WTC11 (cell line): ENCODE data around the gene SAXO2. TPM values are rescaled to one million over a fixed set of nuclear protein-coding genes. Genes with fewer than 3 reads are reported as not detected.

Source experiments
- ATAC-seq: fragments of 200-7000 bp; cut with Tn5 transposase; 2 replicates; pipeline ENCODE4 v1.10.0; 2021; ENCODE audit warnings: mild to moderate bottlenecking, moderate library complexity
- CTCF ChIA-PET: fragments of 300-600 bp; sonication (Branson Sonifier 250); formaldehyde crosslinking; loops from one replicate; lab custom pipeline; 2021; ENCODE audit warnings: antibody characterized with exemption; lab: Charles Lee
- POLR2A ChIA-PET: fragments of 350-600 bp; sonication (Branson Sonifier 250); formaldehyde crosslinking; loops from one replicate; lab custom pipeline; 2021; ENCODE audit warnings: antibody characterized with exemption; lab: Charles Lee
- DNase-seq: peaks from one replicate; pipeline ENCODE4 v3.0.0; 2021; ENCODE audit warnings: low spot score
- H3K27ac Mint-ChIP-seq: 2 replicates; pipeline ENCODE4 v1.8.0; 2021; ENCODE audit warnings: mixed read lengths
- H3K27me3 Mint-ChIP-seq: 2 replicates; pipeline ENCODE4 v1.8.0; 2021; ENCODE audit warnings: low read depth, mild to moderate bottlenecking, moderate library complexity, mixed read lengths
- H3K36me3 Mint-ChIP-seq: 2 replicates; pipeline ENCODE4 v1.8.0; 2021; ENCODE audit warnings: mixed read lengths
- H3K4me1 Mint-ChIP-seq: 2 replicates; pipeline ENCODE4 v1.8.0; 2022; ENCODE audit warnings: mixed read lengths
- H3K4me3 Mint-ChIP-seq: 2 replicates; pipeline ENCODE4 v1.8.0; 2021; ENCODE audit warnings: mild to moderate bottlenecking, moderate library complexity, mixed read lengths
- H3K9me3 Mint-ChIP-seq: 2 replicates; pipeline ENCODE4 v1.8.0; 2021; ENCODE audit warnings: mixed read lengths
- CDX4 ChIP-seq: fragments of 250-450 bp; sonication (Bioruptor Pico); IDR thresholded peaks from 2 replicates; pipeline ENCODE4 v1.9.0; 2021; ENCODE audit warnings: moderate library complexity, mild to moderate bottlenecking, inconsistent platforms, borderline replicate concordance
- EMX1 ChIP-seq: fragments of 250-450 bp; sonication (Bioruptor Pico); IDR thresholded peaks from 2 replicates; pipeline ENCODE4 v1.8.0; 2021; ENCODE audit warnings: mild to moderate bottlenecking
- FOXK1 ChIP-seq: sonication (generic); formaldehyde crosslinking; IDR thresholded peaks from 2 replicates; pipeline ENCODE4 v1.8.0; 2022; ENCODE audit warnings: mild to moderate bottlenecking, moderate library complexity, missing genetic modification reagents
- FOXP1 ChIP-seq: sonication (generic); formaldehyde crosslinking; IDR thresholded peaks from 2 replicates; pipeline ENCODE4 v1.8.0; 2022; ENCODE audit warnings: missing genetic modification reagents, mild to moderate bottlenecking, moderate library complexity, borderline replicate concordance
- KAT7 ChIP-seq: sonication (generic); formaldehyde crosslinking; IDR thresholded peaks from 2 replicates; pipeline ENCODE4 v1.8.1; 2023; ENCODE audit warnings: missing genetic modification reagents, mild to moderate bottlenecking, borderline replicate concordance
- MXD4 ChIP-seq: fragments of 250-450 bp; sonication (Bioruptor Pico); IDR thresholded peaks from 2 replicates; pipeline ENCODE4 v1.8.0; 2021; ENCODE audit warnings: mild to moderate bottlenecking, moderate library complexity, borderline replicate concordance
- NFE2L1 ChIP-seq: sonication (generic); formaldehyde crosslinking; IDR thresholded peaks from 2 replicates; pipeline ENCODE4 v1.8.1; 2023; ENCODE audit warnings: missing genetic modification reagents
- NR1H2 ChIP-seq: sonication (generic); formaldehyde crosslinking; IDR thresholded peaks from 2 replicates; pipeline ENCODE4 v1.9.0; 2021; ENCODE audit warnings: mild to moderate bottlenecking, moderate library complexity, missing genetic modification reagents
- RELA ChIP-seq: sonication (generic); formaldehyde crosslinking; IDR thresholded peaks from 2 replicates; pipeline ENCODE4 v1.8.1; 2022; ENCODE audit warnings: missing genetic modification reagents, mild to moderate bottlenecking, borderline replicate concordance
- TEAD4 ChIP-seq: sonication (generic); formaldehyde crosslinking; IDR thresholded peaks from 2 replicates; pipeline ENCODE4 v1.8.0; 2022; ENCODE audit warnings: mild to moderate bottlenecking, missing genetic modification reagents
- ZNF219 ChIP-seq: sonication (generic); formaldehyde crosslinking; IDR thresholded peaks from 2 replicates; pipeline ENCODE4 v1.8.0; 2023; ENCODE audit warnings: missing genetic modification reagents, mild to moderate bottlenecking, borderline replicate concordance
- total RNA-seq: library from RNA; stranded (reverse); gene quantifications from 3 replicates; pipeline ENCODE4 v1.2.3, GENCODE V29; 2021
- TF ChIP-seq, protein P1 (sequence below): sonication (generic); formaldehyde crosslinking; IDR thresholded peaks from 2 replicates; pipeline ENCODE4 v1.8.0; 2023; ENCODE audit warnings: mild to moderate bottlenecking, missing genetic modification reagents
- TF ChIP-seq, protein P2 (sequence below): sonication (generic); formaldehyde crosslinking; IDR thresholded peaks from 2 replicates; pipeline ENCODE4 v1.8.1; 2022; ENCODE audit warnings: low read depth, missing genetic modification reagents, borderline replicate concordance
- TF ChIP-seq, protein P3 (sequence below): sonication (generic); formaldehyde crosslinking; IDR thresholded peaks from 2 replicates; pipeline ENCODE4 v1.8.0; 2022; ENCODE audit warnings: mild to moderate bottlenecking, missing genetic modification reagents
- TF ChIP-seq, protein P4 (sequence below): sonication (generic); formaldehyde crosslinking; IDR thresholded peaks from 2 replicates; pipeline ENCODE4 v1.8.0; 2022; ENCODE audit warnings: mild to moderate bottlenecking, missing genetic modification reagents
- TF ChIP-seq, protein P5 (sequence below): sonication (generic); formaldehyde crosslinking; IDR thresholded peaks from 2 replicates; pipeline ENCODE4 v1.8.1; 2022; ENCODE audit warnings: mild to moderate bottlenecking, missing genetic modification reagents, moderate library complexity, borderline replicate concordance

SAXO2 gene
- total RNA-seq, 1 experiment from 2014 or later = 2.7 TPM

- Mint-ChIP-seq H3K9me3 (no peaks in the 10 kb centered on the region), H3K36me3 (no peaks in the 10 kb centered on the region), H3K4me1 (no peaks in the 10 kb centered on the region), H3K27me3 (no peaks in the 10 kb centered on the region), H3K4me3 (no peak overlapping the region), H3K27ac (no peak overlapping the region)
- no peak for ATAC-seq
- CTCF ChIA-PET = no interaction called here
- POLR2A ChIA-PET = no interaction called here
- TF ChIP-seq NR1H2 (CRISPR knock-in tag) (no peak), CDX4 (CRISPR knock-in tag) (no peak)
- TF ChIP-seq, protein P1, sequence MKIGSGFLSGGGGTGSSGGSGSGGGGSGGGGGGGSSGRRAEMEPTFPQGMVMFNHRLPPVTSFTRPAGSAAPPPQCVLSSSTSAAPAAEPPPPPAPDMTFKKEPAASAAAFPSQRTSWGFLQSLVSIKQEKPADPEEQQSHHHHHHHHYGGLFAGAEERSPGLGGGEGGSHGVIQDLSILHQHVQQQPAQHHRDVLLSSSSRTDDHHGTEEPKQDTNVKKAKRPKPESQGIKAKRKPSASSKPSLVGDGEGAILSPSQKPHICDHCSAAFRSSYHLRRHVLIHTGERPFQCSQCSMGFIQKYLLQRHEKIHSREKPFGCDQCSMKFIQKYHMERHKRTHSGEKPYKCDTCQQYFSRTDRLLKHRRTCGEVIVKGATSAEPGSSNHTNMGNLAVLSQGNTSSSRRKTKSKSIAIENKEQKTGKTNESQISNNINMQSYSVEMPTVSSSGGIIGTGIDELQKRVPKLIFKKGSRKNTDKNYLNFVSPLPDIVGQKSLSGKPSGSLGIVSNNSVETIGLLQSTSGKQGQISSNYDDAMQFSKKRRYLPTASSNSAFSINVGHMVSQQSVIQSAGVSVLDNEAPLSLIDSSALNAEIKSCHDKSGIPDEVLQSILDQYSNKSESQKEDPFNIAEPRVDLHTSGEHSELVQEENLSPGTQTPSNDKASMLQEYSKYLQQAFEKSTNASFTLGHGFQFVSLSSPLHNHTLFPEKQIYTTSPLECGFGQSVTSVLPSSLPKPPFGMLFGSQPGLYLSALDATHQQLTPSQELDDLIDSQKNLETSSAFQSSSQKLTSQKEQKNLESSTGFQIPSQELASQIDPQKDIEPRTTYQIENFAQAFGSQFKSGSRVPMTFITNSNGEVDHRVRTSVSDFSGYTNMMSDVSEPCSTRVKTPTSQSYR (CRISPR knock-in tag) = no peak
- TF ChIP-seq, protein P2, sequence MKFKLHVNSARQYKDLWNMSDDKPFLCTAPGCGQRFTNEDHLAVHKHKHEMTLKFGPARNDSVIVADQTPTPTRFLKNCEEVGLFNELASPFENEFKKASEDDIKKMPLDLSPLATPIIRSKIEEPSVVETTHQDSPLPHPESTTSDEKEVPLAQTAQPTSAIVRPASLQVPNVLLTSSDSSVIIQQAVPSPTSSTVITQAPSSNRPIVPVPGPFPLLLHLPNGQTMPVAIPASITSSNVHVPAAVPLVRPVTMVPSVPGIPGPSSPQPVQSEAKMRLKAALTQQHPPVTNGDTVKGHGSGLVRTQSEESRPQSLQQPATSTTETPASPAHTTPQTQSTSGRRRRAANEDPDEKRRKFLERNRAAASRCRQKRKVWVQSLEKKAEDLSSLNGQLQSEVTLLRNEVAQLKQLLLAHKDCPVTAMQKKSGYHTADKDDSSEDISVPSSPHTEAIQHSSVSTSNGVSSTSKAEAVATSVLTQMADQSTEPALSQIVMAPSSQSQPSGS (CRISPR knock-in tag) = no peak
- TF ChIP-seq, protein P3, sequence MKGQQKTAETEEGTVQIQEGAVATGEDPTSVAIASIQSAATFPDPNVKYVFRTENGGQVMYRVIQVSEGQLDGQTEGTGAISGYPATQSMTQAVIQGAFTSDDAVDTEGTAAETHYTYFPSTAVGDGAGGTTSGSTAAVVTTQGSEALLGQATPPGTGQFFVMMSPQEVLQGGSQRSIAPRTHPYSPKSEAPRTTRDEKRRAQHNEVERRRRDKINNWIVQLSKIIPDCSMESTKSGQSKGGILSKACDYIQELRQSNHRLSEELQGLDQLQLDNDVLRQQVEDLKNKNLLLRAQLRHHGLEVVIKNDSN (CRISPR knock-in tag) = no peak
- no peak for DNase-seq
These were observed 38.3 kb downstream of the SAXO2 start for GRCh38 chr15:82300883-82301282.

- H3K9me3 Mint-ChIP-seq = no peaks in the 10 kb centered on the region
- no peak for ATAC-seq
- TF ChIP-seq FOXP1 (CRISPR knock-in tag) = no peak
- no peak for TF ChIP-seq EMX1 (CRISPR knock-in tag)
- no peak for TF ChIP-seq TEAD4 (CRISPR knock-in tag)
- TF ChIP-seq ZNF219 (CRISPR knock-in tag) = no peak
- no peak for TF ChIP-seq FOXK1
- TF ChIP-seq RELA = no peak
- TF ChIP-seq, protein P4, sequence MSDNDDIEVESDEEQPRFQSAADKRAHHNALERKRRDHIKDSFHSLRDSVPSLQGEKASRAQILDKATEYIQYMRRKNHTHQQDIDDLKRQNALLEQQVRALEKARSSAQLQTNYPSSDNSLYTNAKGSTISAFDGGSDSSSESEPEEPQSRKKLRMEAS (CRISPR knock-in tag) = no peak
- TF ChIP-seq CDX4 (CRISPR knock-in tag) = no peak
- TF ChIP-seq NFE2L1 (CRISPR knock-in tag) = no peak
- TF ChIP-seq, protein P5, sequence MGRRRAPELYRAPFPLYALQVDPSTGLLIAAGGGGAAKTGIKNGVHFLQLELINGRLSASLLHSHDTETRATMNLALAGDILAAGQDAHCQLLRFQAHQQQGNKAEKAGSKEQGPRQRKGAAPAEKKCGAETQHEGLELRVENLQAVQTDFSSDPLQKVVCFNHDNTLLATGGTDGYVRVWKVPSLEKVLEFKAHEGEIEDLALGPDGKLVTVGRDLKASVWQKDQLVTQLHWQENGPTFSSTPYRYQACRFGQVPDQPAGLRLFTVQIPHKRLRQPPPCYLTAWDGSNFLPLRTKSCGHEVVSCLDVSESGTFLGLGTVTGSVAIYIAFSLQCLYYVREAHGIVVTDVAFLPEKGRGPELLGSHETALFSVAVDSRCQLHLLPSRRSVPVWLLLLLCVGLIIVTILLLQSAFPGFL (CRISPR knock-in tag) = no peak
- no peak for TF ChIP-seq MXD4
- no peak for TF ChIP-seq KAT7 (CRISPR knock-in tag)
- TF ChIP-seq, all 79 proteins: peak for 0
- ChIA-PET CTCF (no interaction called here), POLR2A (no interaction called here)
- Mint-ChIP-seq H3K36me3 (no peaks in the 10 kb centered on the region), H3K27ac (no peak overlapping the region), H3K4me3 (no peak overlapping the region), H3K27me3 (no peaks in the 10 kb centered on the region), H3K4me1 (no peaks in the 10 kb centered on the region)
- no peak for DNase-seq
These were observed 38.8 kb downstream of the SAXO2 start for GRCh38 chr15:82301296-82302016.
